GM12875 (cell line): ENCODE data around the gene BTBD17.

Source experiments
- H3K4me3 ChIP-seq: one replicate; pipeline ENCODE4 v1.5.1; 2011; ENCODE audit warnings: low read depth, low read length, control low read depth
- TF ChIP-seq, protein P1 (sequence below): IDR thresholded peaks from 2 replicates; pipeline ENCODE4 v1.5.1; 2011; ENCODE audit warnings: low read depth, mild to moderate bottlenecking, control low read depth, inconsistent platforms, low read length, moderate library complexity, borderline replicate concordance; ENCODE audit not compliant: insufficient read depth

The BTBD17 gene

GRCh38 chr17:74404218-74404617, 42.5 kb upstream of the BTBD17 start:
- TF ChIP-seq, protein P1, sequence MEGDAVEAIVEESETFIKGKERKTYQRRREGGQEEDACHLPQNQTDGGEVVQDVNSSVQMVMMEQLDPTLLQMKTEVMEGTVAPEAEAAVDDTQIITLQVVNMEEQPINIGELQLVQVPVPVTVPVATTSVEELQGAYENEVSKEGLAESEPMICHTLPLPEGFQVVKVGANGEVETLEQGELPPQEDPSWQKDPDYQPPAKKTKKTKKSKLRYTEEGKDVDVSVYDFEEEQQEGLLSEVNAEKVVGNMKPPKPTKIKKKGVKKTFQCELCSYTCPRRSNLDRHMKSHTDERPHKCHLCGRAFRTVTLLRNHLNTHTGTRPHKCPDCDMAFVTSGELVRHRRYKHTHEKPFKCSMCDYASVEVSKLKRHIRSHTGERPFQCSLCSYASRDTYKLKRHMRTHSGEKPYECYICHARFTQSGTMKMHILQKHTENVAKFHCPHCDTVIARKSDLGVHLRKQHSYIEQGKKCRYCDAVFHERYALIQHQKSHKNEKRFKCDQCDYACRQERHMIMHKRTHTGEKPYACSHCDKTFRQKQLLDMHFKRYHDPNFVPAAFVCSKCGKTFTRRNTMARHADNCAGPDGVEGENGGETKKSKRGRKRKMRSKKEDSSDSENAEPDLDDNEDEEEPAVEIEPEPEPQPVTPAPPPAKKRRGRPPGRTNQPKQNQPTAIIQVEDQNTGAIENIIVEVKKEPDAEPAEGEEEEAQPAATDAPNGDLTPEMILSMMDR: no peak
- H3K4me3 ChIP-seq: no peak overlapping the region

DNA sequence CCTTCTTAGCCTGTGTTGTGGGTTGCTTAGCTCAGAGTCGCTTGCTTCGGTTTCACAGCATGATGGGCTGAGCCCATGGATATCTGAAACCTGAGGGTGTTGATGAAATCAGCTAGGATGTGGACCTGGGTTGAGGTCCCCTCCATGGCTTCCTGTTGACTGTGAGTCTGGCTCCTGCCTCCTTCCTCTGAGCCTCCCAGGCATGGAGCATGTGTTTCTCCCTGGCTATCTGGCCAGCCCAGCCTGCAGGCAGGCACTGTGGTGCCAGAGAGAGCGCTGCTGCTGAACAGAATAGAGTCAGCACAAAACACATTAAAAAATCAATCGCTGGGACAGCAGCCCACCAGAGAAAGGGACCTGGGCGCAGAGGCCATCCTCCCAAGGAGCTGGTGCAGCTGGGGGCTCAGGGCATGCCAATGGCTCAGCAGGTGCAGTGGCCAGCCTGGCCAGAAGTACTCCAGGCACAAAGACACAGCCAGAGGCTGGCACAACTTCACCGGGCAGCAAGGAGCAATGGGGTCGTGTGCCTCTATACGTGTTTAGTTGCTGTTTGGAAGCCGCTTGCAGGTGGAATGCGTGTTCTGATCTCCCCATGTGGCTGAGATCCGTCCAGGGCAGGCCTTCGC, 42.0 kb upstream of the BTBD17 start:
- H3K4me3 ChIP-seq: no peak overlapping the region
- TF ChIP-seq, protein P1: no peak

- no peak overlapping the region for H3K4me3 ChIP-seq
- TF ChIP-seq, protein P1: no peak
Measured at GRCh38 chr17:74402048-74402447, 40.4 kb upstream of the BTBD17 start.

DNA sequence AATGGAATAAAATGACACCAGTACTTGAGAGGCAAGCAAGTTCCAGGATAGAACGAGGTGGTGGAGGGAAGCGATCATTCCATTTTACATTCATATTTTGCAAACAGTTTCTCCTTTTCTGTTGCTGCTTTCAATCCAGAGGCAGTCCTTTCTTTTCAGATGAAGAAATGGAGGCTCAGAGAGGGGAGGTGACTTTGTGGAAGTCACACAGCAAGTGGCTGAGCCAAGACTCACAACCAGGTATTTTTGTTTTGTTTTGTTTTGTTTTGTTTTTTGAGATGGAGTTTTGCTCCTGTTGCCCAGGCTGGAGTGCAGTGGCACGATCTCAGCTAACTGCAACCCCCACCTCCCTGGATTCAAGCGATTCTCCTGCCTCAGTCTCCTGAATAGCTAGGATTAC, 34.9 kb upstream of the BTBD17 start:
- TF ChIP-seq, protein P1: no peak
- H3K4me3 ChIP-seq: no peak overlapping the region

DNA sequence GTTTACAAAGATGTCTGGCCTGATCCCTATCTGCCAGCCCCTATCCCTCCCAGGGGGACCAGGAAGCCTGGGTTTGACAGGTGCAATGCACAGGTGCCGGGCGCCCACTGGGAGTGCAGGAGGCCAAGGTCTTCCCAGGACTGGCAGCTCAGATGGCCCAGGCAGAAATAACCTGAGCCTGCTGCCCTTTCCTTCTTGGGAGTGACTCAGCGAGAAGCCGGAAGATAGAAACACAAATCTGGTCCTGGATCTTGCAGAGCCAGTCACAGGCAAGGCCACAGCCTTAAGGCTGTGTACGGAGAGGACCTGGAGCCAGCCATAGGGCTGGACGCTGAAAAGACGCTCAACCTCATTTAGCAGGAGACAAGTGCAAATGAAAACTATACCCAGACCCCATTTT, 33.3 kb upstream of the BTBD17 start:
- TF ChIP-seq, protein P1: no peak
- H3K4me3 ChIP-seq: no peak overlapping the region

DNA sequence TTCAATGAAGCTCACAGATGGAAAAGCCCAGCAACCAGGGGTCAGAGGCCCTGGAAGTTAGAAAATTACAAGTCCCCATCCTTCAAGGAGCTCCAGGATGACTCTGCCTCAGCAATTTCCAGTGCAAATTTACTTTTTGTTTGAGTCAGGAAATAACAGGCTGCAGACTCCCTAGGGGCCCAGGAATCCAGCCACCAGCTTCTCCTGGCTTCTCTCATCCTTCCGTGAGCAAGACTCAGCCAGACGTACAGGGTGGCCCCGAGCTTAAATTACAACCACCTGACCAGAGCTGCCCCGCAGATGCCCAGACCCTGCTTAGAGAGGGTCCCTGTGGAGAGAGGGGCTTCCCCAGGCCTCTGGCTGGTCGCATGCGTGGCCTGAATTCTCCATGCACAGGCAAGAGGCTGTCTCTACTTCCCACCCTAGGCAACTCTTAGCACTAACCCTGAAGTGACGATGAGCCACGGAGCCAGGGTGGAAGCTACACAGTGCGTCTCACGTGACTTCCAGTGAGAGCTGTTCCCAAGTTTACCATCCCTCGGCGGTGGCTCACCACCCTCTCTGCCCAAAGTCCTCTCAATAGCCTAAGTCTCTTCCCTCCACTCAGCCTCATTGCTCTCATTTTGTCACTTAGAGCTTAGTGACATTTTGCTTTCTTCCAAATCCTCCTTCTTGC, 32.7 kb upstream of the BTBD17 start:
- no peak overlapping the region for H3K4me3 ChIP-seq
- TF ChIP-seq, protein P1: no peak

DNA sequence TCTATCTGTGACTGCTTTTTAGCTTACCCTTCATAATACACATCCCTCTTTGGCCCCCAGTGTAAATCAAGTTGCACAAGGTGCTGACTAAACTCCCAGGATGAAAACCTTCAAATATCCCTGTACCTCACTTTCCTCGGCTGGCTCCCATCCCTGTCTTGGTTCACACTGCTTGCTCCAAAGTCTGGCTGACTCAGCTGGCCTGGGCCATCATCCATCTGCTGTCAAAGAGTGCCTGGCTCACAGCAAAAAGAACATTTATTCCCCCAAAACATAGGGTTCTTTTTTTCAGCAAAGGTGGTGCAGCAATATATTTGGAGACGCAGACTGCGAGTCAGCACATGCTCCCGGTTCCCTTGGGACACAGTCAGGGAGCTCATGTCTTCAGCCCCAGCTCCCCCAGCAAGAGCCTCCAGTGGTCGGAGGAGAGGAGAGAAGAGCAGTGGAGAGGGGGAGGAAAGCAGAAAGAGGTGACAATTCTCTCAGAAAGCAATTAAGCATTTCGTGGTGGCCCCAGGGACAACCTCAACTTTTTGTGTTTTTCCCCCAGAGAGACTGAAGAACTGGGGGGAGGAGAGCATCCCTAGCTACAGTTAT, 31.8 kb upstream of the BTBD17 start:
- TF ChIP-seq, protein P1: no peak
- H3K4me3 ChIP-seq: no peak overlapping the region
